Urothelium cell line (cell line): ENCODE measurements around the gene CAMKK2.
A peak's percentile ranks its signal among the peaks of the same experiment; 100 is the strongest.
"Not testable (repeated sequence)": the region's sequence is repeated elsewhere in the genome, so short reads cannot be mapped to it uniquely, and the experiment has no call there.

Experiments
- DNase-seq: peaks from one replicate; pipeline ENCODE4 v3.0.0; 2011; ENCODE audit warnings: low spot score, mixed read lengths
- FAIRE-seq: peaks from 2 replicates; lab custom pipeline; 2011; peaks lifted over from hg19 to GRCh38; lab: Jason Lieb, UNC

The CAMKK2 gene

GRCh38 chr12:121203482-121203881 lies 93.0 kb downstream of the CAMKK2 start:
- no peak for DNase-seq
- no peak for FAIRE-seq

- no peak for FAIRE-seq
These were observed 93.8 kb downstream of the CAMKK2 start for GRCh38 chr12:121202407-121203355.

GRCh38 chr12:121201140-121201539 lies 95.4 kb downstream of the CAMKK2 start:
- DNase-seq, FAIRE-seq: not testable (repeated sequence)

More at GRCh38 chr12:121202407-121203355, 93.8 kb downstream of the CAMKK2 start:
- DNase-seq = no peak

- FAIRE-seq (no peak), DNase-seq (no peak)
These were observed 97.6 kb downstream of the CAMKK2 start for GRCh38 chr12:121198949-121199348.

- DNase-seq = no peak
- FAIRE-seq = no peak
These were observed 99.6 kb downstream of the CAMKK2 start for GRCh38 chr12:121196902-121197301.

GRCh38 chr12:121191151-121191550 lies 105.4 kb downstream of the CAMKK2 start:
- DNase-seq (no peak), FAIRE-seq (no peak)

GRCh38 chr12:121190523-121191031 lies 105.9 kb downstream of the CAMKK2 start:
- no peak for FAIRE-seq
- DNase-seq = peak; percentile 70

- FAIRE-seq = no peak
These were observed 106.8 kb downstream of the CAMKK2 start for GRCh38 chr12:121189619-121190155.

GRCh38 chr12:121189131-121189530 lies 107.4 kb downstream of the CAMKK2 start:
- DNase-seq = no peak
- no peak for FAIRE-seq

More at GRCh38 chr12:121189619-121190155, 106.8 kb downstream of the CAMKK2 start:
- DNase-seq = no peak

- FAIRE-seq (no peak), DNase-seq (no peak)
These were observed 108.3 kb downstream of the CAMKK2 start for GRCh38 chr12:121188227-121188626.
